ENCODE measurements around the gene CIBAR2. TPM values are rescaled to one million over a fixed set of nuclear protein-coding genes. Genes with fewer than 3 reads are reported as not detected.

CIBAR2 gene
- total RNA-seq, 1 donor from 2014 or later, result not detected

- no peak overlapping the region for H3K4me3 Mint-ChIP-seq (ENCODE audit: unreplicated experiment)
- DNase-seq, result no peak
- H3K27ac Mint-ChIP-seq (ENCODE audit: unreplicated experiment), result no peak overlapping the region
- peaks cover 11% of the 10 kb centered on the region for H3K27me3 Mint-ChIP-seq (ENCODE audit: unreplicated experiment)
- peaks cover 5% of the 10 kb centered on the region for H3K9me3 Mint-ChIP-seq (ENCODE audit: unreplicated experiment)
- TF ChIP-seq CTCF (IDR thresholded peaks at IDR 0.05; ENCODE audit: partially characterized antibody, unreplicated experiment), result no peak
- H3K36me3 Mint-ChIP-seq (ENCODE audit: unreplicated experiment), result no peaks in the 10 kb centered on the region
- H3K4me1 Mint-ChIP-seq (ENCODE audit: low read depth, unreplicated experiment), result peaks cover 33% of the 10 kb centered on the region
Measured at GRCh38 chr16:85093705-85094104, 18.6 kb downstream of the CIBAR2 start.

- H3K4me3 Mint-ChIP-seq (ENCODE audit: unreplicated experiment), result no peak overlapping the region
Measured at GRCh38 chr16:85092851-85093250, 19.4 kb downstream of the CIBAR2 start.

GRCh38 chr16:85092309-85092708 is 20.0 kb downstream of the CIBAR2 start:
- no peak overlapping the region for H3K27ac Mint-ChIP-seq (ENCODE audit: unreplicated experiment)
- H3K4me1 Mint-ChIP-seq (ENCODE audit: low read depth, unreplicated experiment), result peaks cover 37% of the 10 kb centered on the region
- H3K4me3 Mint-ChIP-seq (ENCODE audit: unreplicated experiment), result no peak overlapping the region
- no peak for TF ChIP-seq CTCF (IDR thresholded peaks at IDR 0.05; ENCODE audit: partially characterized antibody, unreplicated experiment)
- peaks cover 8% of the 10 kb centered on the region for H3K9me3 Mint-ChIP-seq (ENCODE audit: unreplicated experiment)
- DNase-seq, result no peak
- no peaks in the 10 kb centered on the region for H3K36me3 Mint-ChIP-seq (ENCODE audit: unreplicated experiment)
- H3K27me3 Mint-ChIP-seq (ENCODE audit: unreplicated experiment), result peaks cover 9% of the 10 kb centered on the region

More at GRCh38 chr16:85092851-85093250, 19.4 kb downstream of the CIBAR2 start:
- TF ChIP-seq CTCF (IDR thresholded peaks at IDR 0.05; ENCODE audit: partially characterized antibody, unreplicated experiment), result no peak
- H3K4me1 Mint-ChIP-seq (ENCODE audit: low read depth, unreplicated experiment), result peaks cover 37% of the 10 kb centered on the region
- H3K27ac Mint-ChIP-seq (ENCODE audit: unreplicated experiment), result no peak overlapping the region
- peaks cover 9% of the 10 kb centered on the region for H3K27me3 Mint-ChIP-seq (ENCODE audit: unreplicated experiment)
- no peak for DNase-seq
- peaks cover 8% of the 10 kb centered on the region for H3K9me3 Mint-ChIP-seq (ENCODE audit: unreplicated experiment)
- H3K36me3 Mint-ChIP-seq (ENCODE audit: unreplicated experiment), result no peaks in the 10 kb centered on the region

GRCh38 chr16:85091522-85091910 is 20.8 kb downstream of the CIBAR2 start:
- Mint-ChIP-seq H3K27ac (ENCODE audit: unreplicated experiment) (no peak overlapping the region), H3K36me3 (ENCODE audit: unreplicated experiment) (no peaks in the 10 kb centered on the region), H3K4me3 (ENCODE audit: unreplicated experiment) (no peak overlapping the region), H3K9me3 (ENCODE audit: unreplicated experiment) (peaks cover 8% of the 10 kb centered on the region), H3K27me3 (ENCODE audit: unreplicated experiment) (peaks cover 9% of the 10 kb centered on the region), H3K4me1 (ENCODE audit: low read depth, unreplicated experiment) (peaks cover 37% of the 10 kb centered on the region)
- DNase-seq, result no peak
- TF ChIP-seq CTCF (IDR thresholded peaks at IDR 0.05; ENCODE audit: partially characterized antibody, unreplicated experiment), result no peak

GRCh38 chr16:85090873-85091521 is 21.3 kb downstream of the CIBAR2 start:
- Mint-ChIP-seq H3K4me1 (ENCODE audit: low read depth, unreplicated experiment) (peaks cover 37% of the 10 kb centered on the region), H3K4me3 (ENCODE audit: unreplicated experiment) (no peak overlapping the region), H3K27ac (ENCODE audit: unreplicated experiment) (no peak overlapping the region), H3K36me3 (ENCODE audit: unreplicated experiment) (no peaks in the 10 kb centered on the region), H3K9me3 (ENCODE audit: unreplicated experiment) (peaks cover 8% of the 10 kb centered on the region), H3K27me3 (ENCODE audit: unreplicated experiment) (peaks cover 9% of the 10 kb centered on the region)
- no peak for DNase-seq
- TF ChIP-seq CTCF (IDR thresholded peaks at IDR 0.05; ENCODE audit: partially characterized antibody, unreplicated experiment), result no peak
